WTC11 (cell line): Measurements from ENCODE around the gene EFEMP2.

Experiments
- ATF3 ChIP-seq: sonication (generic); formaldehyde crosslinking; conservative IDR thresholded peaks from 2 replicates; pipeline ENCODE4 v1.8.1; 2022; ENCODE audit warnings: mild to moderate bottlenecking, missing genetic modification reagents
- CREM ChIP-seq: sonication (generic); formaldehyde crosslinking; IDR thresholded peaks from 2 replicates; pipeline ENCODE4 v1.8.1; 2022; ENCODE audit warnings: mild to moderate bottlenecking, missing genetic modification reagents, moderate library complexity
- CTCF ChIP-seq: fragments of 200-600 bp; IDR thresholded peaks from 2 replicates; pipeline ENCODE4 v1.8.0; 2022; ENCODE audit warnings: antibody characterized with exemption
- ETV6 ChIP-seq: sonication (generic); formaldehyde crosslinking; IDR thresholded peaks from 2 replicates; pipeline ENCODE4 v1.8.1; 2022; ENCODE audit warnings: mild to moderate bottlenecking, missing genetic modification reagents
- GABPB1 ChIP-seq: sonication (generic); formaldehyde crosslinking; IDR thresholded peaks from 2 replicates; pipeline ENCODE4 v1.8.1; 2023; ENCODE audit warnings: mild to moderate bottlenecking, missing genetic modification reagents
- NR1H2 ChIP-seq: sonication (generic); formaldehyde crosslinking; IDR thresholded peaks from 2 replicates; pipeline ENCODE4 v1.9.0; 2021; ENCODE audit warnings: mild to moderate bottlenecking, moderate library complexity, missing genetic modification reagents
- TCF7 ChIP-seq: sonication (generic); formaldehyde crosslinking; IDR thresholded peaks from 2 replicates; pipeline ENCODE4 v1.8.0; 2022; ENCODE audit warnings: mild to moderate bottlenecking, low read depth, missing genetic modification reagents, moderate library complexity
- USF1 ChIP-seq: sonication (generic); formaldehyde crosslinking; IDR thresholded peaks from 2 replicates; pipeline ENCODE4 v1.8.0; 2022; ENCODE audit warnings: mild to moderate bottlenecking, missing genetic modification reagents
- ZNF423 ChIP-seq: fragments of 250-450 bp; sonication (Bioruptor Pico); IDR thresholded peaks from 2 replicates; pipeline ENCODE4 v2.1.2; 2022; ENCODE audit warnings: mild to moderate bottlenecking, moderate library complexity
- ZNF512 ChIP-seq: sonication (generic); formaldehyde crosslinking; IDR thresholded peaks from 2 replicates; pipeline ENCODE4 v1.8.1; 2022; ENCODE audit warnings: missing genetic modification reagents, borderline replicate concordance
- TF ChIP-seq, protein P1 (sequence below): sonication (generic); formaldehyde crosslinking; IDR thresholded peaks from 2 replicates; pipeline ENCODE4 v1.8.0; 2022; ENCODE audit warnings: mild to moderate bottlenecking, missing genetic modification reagents

DNA sequence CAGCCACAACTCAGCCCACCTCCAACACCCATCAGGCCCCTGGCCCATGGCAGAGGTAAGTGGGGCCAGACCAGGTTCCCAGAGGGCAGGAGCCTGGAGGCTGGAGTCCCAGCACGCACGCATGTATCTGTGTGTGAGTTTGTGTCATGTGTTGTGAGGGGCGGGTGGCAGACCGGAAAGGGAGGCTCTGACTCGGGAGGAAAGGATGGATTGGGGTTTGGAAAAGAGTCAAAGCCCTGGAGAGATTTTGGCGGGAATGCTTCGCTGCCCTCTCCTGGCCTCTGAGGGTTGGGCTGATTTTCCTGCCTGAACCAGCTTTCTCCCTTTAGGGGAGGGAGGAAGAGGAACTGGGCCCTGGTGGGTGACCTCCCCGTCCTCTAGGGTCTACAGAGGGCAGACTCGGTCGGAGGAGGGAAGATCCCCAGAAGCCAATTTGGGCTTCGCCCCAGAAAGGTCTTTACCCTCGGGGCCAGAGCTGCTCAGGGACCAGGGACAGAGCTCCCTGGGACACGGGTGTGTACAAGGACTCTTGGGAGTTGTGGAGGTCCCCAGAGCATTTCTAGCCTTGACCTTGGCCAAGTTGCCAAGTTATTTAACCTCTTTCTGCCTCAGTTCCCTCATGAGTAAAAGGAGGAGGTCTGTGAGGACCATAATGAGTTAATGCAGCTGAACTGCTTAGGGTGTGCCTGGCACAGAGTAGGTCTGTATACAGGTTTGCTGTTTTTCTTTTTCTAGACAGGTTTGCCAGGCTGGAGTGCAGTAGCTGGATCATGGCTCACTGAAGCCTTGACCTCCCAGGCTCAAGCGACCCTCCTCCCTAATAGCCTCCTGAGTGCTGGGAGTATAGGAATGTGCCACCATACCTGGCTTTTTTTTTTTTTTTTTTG lies 39.3 kb upstream of the EFEMP2 start:
- TF ChIP-seq CTCF (no peak), ZNF512 (CRISPR knock-in tag) (no peak), ZNF423 (no peak), GABPB1 (CRISPR knock-in tag) (no peak), ATF3 (no peak), TCF7 (CRISPR knock-in tag) (no peak), USF1 (CRISPR knock-in tag) (no peak), CREM (no peak), ETV6 (no peak), NR1H2 (CRISPR knock-in tag) (no peak)
- TF ChIP-seq, protein P1, sequence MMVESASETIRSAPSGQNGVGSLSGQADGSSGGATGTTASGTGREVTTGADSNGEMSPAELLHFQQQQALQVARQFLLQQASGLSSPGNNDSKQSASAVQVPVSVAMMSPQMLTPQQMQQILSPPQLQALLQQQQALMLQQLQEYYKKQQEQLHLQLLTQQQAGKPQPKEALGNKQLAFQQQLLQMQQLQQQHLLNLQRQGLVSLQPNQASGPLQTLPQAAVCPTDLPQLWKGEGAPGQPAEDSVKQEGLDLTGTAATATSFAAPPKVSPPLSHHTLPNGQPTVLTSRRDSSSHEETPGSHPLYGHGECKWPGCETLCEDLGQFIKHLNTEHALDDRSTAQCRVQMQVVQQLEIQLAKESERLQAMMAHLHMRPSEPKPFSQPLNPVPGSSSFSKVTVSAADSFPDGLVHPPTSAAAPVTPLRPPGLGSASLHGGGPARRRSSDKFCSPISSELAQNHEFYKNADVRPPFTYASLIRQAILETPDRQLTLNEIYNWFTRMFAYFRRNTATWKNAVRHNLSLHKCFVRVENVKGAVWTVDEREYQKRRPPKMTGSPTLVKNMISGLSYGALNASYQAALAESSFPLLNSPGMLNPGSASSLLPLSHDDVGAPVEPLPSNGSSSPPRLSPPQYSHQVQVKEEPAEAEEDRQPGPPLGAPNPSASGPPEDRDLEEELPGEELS (CRISPR knock-in tag), result no peak
